K562 (cell line): Measurements from ENCODE around the gene EYA3. TPM values are rescaled to one million over a fixed set of nuclear protein-coding genes. Genes with fewer than 3 reads are reported as not detected.

Experiments used
- ADNP ChIP-seq: fragments of 200-800 bp; sonication (Bioruptor generic); IDR thresholded peaks from 2 replicates; pipeline ENCODE4 v1.6.1; 2016; ENCODE audit warnings: missing genetic modification characterization, missing compliant biosample characterization
- CEBPZ ChIP-seq: fragments of 150-350 bp; IDR thresholded peaks from 2 replicates; pipeline ENCODE4 v1.6.1; 2014; ENCODE audit warnings: low read depth, mild to moderate bottlenecking, low read length, borderline replicate concordance
- SLC30A9 ChIP-seq: fragments of 250-450 bp; sonication (Bioruptor Pico); IDR thresholded peaks from 2 replicates; pipeline ENCODE4 v1.8.0; 2022; ENCODE audit warnings: mild to moderate bottlenecking, moderate library complexity
- TBL1XR1 ChIP-seq, 2 experiments: IDR thresholded peaks; 2 replicates each; pipeline ENCODE4 v1.6.1; 2012; ENCODE audit warnings: improper control_type of control experiment in 2 of 2, low read length in 2 of 2, mild to moderate bottlenecking in 1 of 2
- ZNF639 ChIP-seq, 2 experiments: fragments of 200-800 bp in 1 of 2; sonication (Bioruptor generic) in 1 of 2; sonication (generic) in 1 of 2; formaldehyde crosslinking in 1 of 2; IDR thresholded peaks in 1 of 2; conservative IDR thresholded peaks in 1 of 2; 2 replicates each; pipeline versions ENCODE4 v1.5.0 to v1.6.1; 2016 to 2020; ENCODE audit warnings: missing compliant biosample characterization in 1 of 2, missing genetic modification characterization in 1 of 2, missing genetic modification reagents in 1 of 2
- ZSCAN29 ChIP-seq: fragments of 450-650 bp; IDR thresholded peaks from 2 replicates; pipeline ENCODE4 v1.6.1; 2017
- polyA plus RNA-seq, 8 experiments: library from polyadenylated mRNA; depleted of rRNA in 4 of 8; stranded (reverse) in 5 of 8; unstranded in 3 of 8; fragments of >200 nt; fragmentation: Nextera tagmentation in 2 of 8; fragmentation: Illumina TruSeq in 1 of 8; extraction: Ambion mirVana in 2 of 8; extraction: Trizol in 1 of 8; gene quantifications; 2 replicates each; pipeline versions ENCODE4 v1.2.1 to v1.2.3, GENCODE V29; 2011 to 2014; ENCODE audit warnings: inconsistent platforms in 1 of 8, missing spikeins in 1 of 8
- total RNA-seq, 7 experiments: library from RNA; depleted of rRNA in 6 of 7; stranded (reverse); fragments of >200 nt in 6 of 7; fragmentation: Illumina TruSeq in 2 of 7; extraction: Trizol in 2 of 7; gene quantifications; 2 replicates each; pipeline versions ENCODE4 v1.2.1 to v1.2.3, GENCODE V29; 2011 to 2021; ENCODE audit warnings: low replicate concordance in 1 of 7

Gene EYA3
- total and polyA plus RNA-seq, 9 of the 15 experiments (the other 6 are each of a cell fraction or from before 2014, with no cell fraction given), result 21.7 to 64.0 (median 43.6) TPM

GRCh38 chr1:28114844-28115243 lies 26.4 kb upstream of the EYA3 start (continued):
- TF ChIP-seq ZNF639 (CRISPR knock-in tag; conservative IDR thresholded peaks at IDR 0.05 in 1 of 2, IDR thresholded peaks at IDR 0.05 in 1 of 2) (peak in 1 of 2 experiments; percentile 57; a peak in 2 of 4 replicates), ADNP (0 out of 2 replicates have a peak, but pooled peaks have one; percentile 47), SLC30A9 (CRISPR knock-in tag) (no peak), CEBPZ (no peak), TBL1XR1 (IDR thresholded peaks at IDR 0.05; ENCODE audit: low read length in 2 of 2) (no peak), ZSCAN29 (no peak)
